Measurements from ENCODE around the gene KYAT1. TPM values are rescaled to one million over a fixed set of nuclear protein-coding genes. Genes with fewer than 3 reads are reported as not detected.

KYAT1 gene
- polyA plus RNA-seq, 4 donors = 4.1 to 7.5 (median 5.2) TPM

DNA sequence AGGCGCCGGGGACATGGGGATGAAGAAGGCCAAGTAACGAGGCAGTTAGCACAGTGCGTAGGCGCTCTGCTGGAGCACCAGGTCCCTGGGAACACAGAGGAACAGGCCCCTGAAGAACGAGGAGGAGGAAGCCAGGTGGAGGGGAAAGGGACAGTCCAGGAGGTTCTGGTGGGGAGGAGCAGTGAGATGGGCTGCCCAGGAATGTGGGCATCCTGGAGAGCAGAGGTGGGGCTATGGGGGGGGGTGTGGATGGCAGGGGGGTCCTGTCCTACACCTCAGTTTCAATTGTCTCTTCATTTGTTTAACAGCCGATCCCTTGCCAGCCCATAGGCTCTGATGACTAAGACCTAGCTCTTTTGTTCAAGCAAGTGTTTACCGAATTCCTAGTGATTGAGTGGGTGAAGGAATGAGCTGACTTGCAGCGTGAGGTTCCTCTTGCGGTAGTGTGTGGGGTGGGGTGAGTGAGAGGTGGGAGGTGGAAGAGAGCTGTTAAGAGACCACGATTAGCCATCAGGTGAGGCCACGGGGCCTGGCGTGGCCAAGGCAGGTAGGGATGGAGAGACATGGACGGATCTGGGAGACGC, 30.6 kb upstream of the KYAT1 start:
- H3K27ac ChIP-seq (ENCODE audit: low read depth in 1 of 3, low read length in 2 of 3) = peak overlapping the region in 2 of 3 donors; percentile 54 to 81
- no peaks in the 10 kb centered on the region for H3K27me3 ChIP-seq (ENCODE audit: control insufficient read depth in 3 of 3, insufficient read depth in 3 of 3, low read length in 3 of 3)
- DNase-seq (no peak), FAIRE-seq (no peak)
- peaks cover 0 to 16% (median 9%) of the 10 kb centered on the region in 3 donors for H3K4me1 ChIP-seq (ENCODE audit: control insufficient read depth in 3 of 3, insufficient read depth in 2 of 3, low read depth in 1 of 3, low read length in 2 of 3)
- H3K9me3 ChIP-seq (ENCODE audit: control insufficient read depth in 2 of 2, insufficient read depth in 1 of 2, low read depth in 1 of 2, low read length in 1 of 2) = no peaks in the 10 kb centered on the region
- peaks cover 17 to 95% (median 19%) of the 10 kb centered on the region in 3 donors for H3K36me3 ChIP-seq (ENCODE audit: control insufficient read depth in 3 of 3, insufficient read depth in 2 of 3, low read depth in 1 of 3, low read length in 3 of 3)
- 80 to 88% (median 87%) methylated on average over 15 of the region's 15 CpGs for WGBS, 3 donors
- H3K4me3 ChIP-seq (ENCODE audit: low read depth in 1 of 3, low read length in 3 of 3) = no peak overlapping the region

- no peaks in the 10 kb centered on the region for H3K27me3 ChIP-seq (ENCODE audit: control insufficient read depth in 3 of 3, insufficient read depth in 3 of 3, low read length in 3 of 3)
- H3K9me3 ChIP-seq (ENCODE audit: control insufficient read depth in 2 of 2, insufficient read depth in 1 of 2, low read depth in 1 of 2, low read length in 1 of 2) = no peaks in the 10 kb centered on the region
- 54 to 72% (median 66%) methylated on average over 8 of the region's 8 CpGs for WGBS, 3 donors
- H3K27ac ChIP-seq (ENCODE audit: low read depth in 1 of 3, low read length in 2 of 3) = peak overlapping the region in 2 of 3 donors; percentile 54 to 81
- DNase-seq (peak in 1 of 2 donors; percentile 28), FAIRE-seq (no peak)
- H3K36me3 ChIP-seq (ENCODE audit: control insufficient read depth in 3 of 3, insufficient read depth in 2 of 3, low read depth in 1 of 3, low read length in 3 of 3) = peaks cover 17 to 95% (median 20%) of the 10 kb centered on the region in 3 donors
- no peak overlapping the region for H3K4me3 ChIP-seq (ENCODE audit: low read depth in 1 of 3, low read length in 3 of 3)
- peaks cover 0 to 16% (median 9%) of the 10 kb centered on the region in 3 donors for H3K4me1 ChIP-seq (ENCODE audit: control insufficient read depth in 3 of 3, insufficient read depth in 2 of 3, low read depth in 1 of 3, low read length in 2 of 3)
Observed at GRCh38 chr9:128911529-128912035, 29.8 kb upstream of the KYAT1 start.

GRCh38 chr9:128910906-128911305, 29.2 kb upstream of the KYAT1 start:
- H3K4me1 ChIP-seq (ENCODE audit: control insufficient read depth in 3 of 3, insufficient read depth in 2 of 3, low read depth in 1 of 3, low read length in 2 of 3) = peaks cover 0 to 16% (median 9%) of the 10 kb centered on the region in 3 donors
- FAIRE-seq (no peak), DNase-seq (no peak)
- WGBS, 3 donors = 89 to 97% (median 92%) methylated on average over 6 of the region's 6 CpGs
- no peak overlapping the region for H3K4me3 ChIP-seq (ENCODE audit: low read depth in 1 of 3, low read length in 3 of 3)
- H3K9me3 ChIP-seq (ENCODE audit: control insufficient read depth in 2 of 2, insufficient read depth in 1 of 2, low read depth in 1 of 2, low read length in 1 of 2) = no peaks in the 10 kb centered on the region
- peaks cover 15 to 88% (median 20%) of the 10 kb centered on the region in 3 donors for H3K36me3 ChIP-seq (ENCODE audit: control insufficient read depth in 3 of 3, insufficient read depth in 2 of 3, low read depth in 1 of 3, low read length in 3 of 3)
- H3K27me3 ChIP-seq (ENCODE audit: control insufficient read depth in 3 of 3, insufficient read depth in 3 of 3, low read length in 3 of 3) = no peaks in the 10 kb centered on the region
- peak overlapping the region in 1 of 3 donors; percentile 81 for H3K27ac ChIP-seq (ENCODE audit: low read depth in 1 of 3, low read length in 2 of 3)

DNA sequence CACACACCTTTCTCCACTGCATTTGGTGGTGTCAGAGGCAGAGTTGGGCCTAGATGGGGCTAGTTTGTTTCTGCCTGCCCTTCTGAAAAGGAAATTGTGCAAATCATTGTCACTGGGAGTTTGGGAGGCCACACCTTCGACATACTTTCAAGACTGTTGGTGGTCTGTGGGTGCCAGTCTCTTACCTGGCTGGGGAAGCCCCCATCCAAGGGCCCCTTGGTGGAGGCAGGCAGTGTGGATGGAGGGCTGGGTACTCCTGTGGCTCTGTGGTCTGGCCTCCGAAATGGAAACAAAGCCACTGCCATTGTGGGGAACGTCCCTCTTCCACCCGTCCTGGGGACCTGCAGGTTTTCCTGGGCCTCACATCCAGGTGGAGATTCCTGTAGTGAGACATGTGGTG, 28.1 kb upstream of the KYAT1 start:
- Histone ChIP-seq H3K36me3 (ENCODE audit: control insufficient read depth in 3 of 3, insufficient read depth in 2 of 3, low read depth in 1 of 3, low read length in 3 of 3) (peaks cover 15 to 79% (median 20%) of the 10 kb centered on the region in 3 donors), H3K9me3 (ENCODE audit: control insufficient read depth in 2 of 2, insufficient read depth in 1 of 2, low read depth in 1 of 2, low read length in 1 of 2) (no peaks in the 10 kb centered on the region), H3K27ac (ENCODE audit: low read depth in 1 of 3, low read length in 2 of 3) (no peak overlapping the region), H3K27me3 (ENCODE audit: control insufficient read depth in 3 of 3, insufficient read depth in 3 of 3, low read length in 3 of 3) (no peaks in the 10 kb centered on the region), H3K4me1 (ENCODE audit: control insufficient read depth in 3 of 3, insufficient read depth in 2 of 3, low read depth in 1 of 3, low read length in 2 of 3) (peaks cover 0 to 16% (median 9%) of the 10 kb centered on the region in 3 donors), H3K4me3 (ENCODE audit: low read depth in 1 of 3, low read length in 3 of 3) (no peak overlapping the region)
- no peak for DNase-seq
- WGBS, 3 donors = 84 to 88% (median 87%) methylated on average over 4 of the region's 4 CpGs
- FAIRE-seq = no peak

GRCh38 chr9:128908372-128908771, 26.6 kb upstream of the KYAT1 start:
- H3K36me3 ChIP-seq (ENCODE audit: control insufficient read depth in 3 of 3, insufficient read depth in 2 of 3, low read depth in 1 of 3, low read length in 3 of 3) = peaks cover 15 to 66% (median 20%) of the 10 kb centered on the region in 3 donors
- FAIRE-seq = no peak
- no peak for DNase-seq
- no peaks in the 10 kb centered on the region for H3K27me3 ChIP-seq (ENCODE audit: control insufficient read depth in 3 of 3, insufficient read depth in 3 of 3, low read length in 3 of 3)
- H3K27ac ChIP-seq (ENCODE audit: low read depth in 1 of 3, low read length in 2 of 3) = no peak overlapping the region
- 97 to 98% (median 97%) methylated on average over 24 of the region's 24 CpGs for WGBS, 3 donors
- no peaks in the 10 kb centered on the region for H3K9me3 ChIP-seq (ENCODE audit: control insufficient read depth in 2 of 2, insufficient read depth in 1 of 2, low read depth in 1 of 2, low read length in 1 of 2)
- peaks cover 0 to 16% (median 9%) of the 10 kb centered on the region in 3 donors for H3K4me1 ChIP-seq (ENCODE audit: control insufficient read depth in 3 of 3, insufficient read depth in 2 of 3, low read depth in 1 of 3, low read length in 2 of 3)
- no peak overlapping the region for H3K4me3 ChIP-seq (ENCODE audit: low read depth in 1 of 3, low read length in 3 of 3)

GRCh38 chr9:128906741-128907140, 25.0 kb upstream of the KYAT1 start:
- Histone ChIP-seq H3K27me3 (ENCODE audit: control insufficient read depth in 3 of 3, insufficient read depth in 3 of 3, low read length in 3 of 3) (no peaks in the 10 kb centered on the region), H3K9me3 (ENCODE audit: control insufficient read depth in 2 of 2, insufficient read depth in 1 of 2, low read depth in 1 of 2, low read length in 1 of 2) (no peaks in the 10 kb centered on the region), H3K4me1 (ENCODE audit: control insufficient read depth in 3 of 3, insufficient read depth in 2 of 3, low read depth in 1 of 3, low read length in 2 of 3) (peaks cover 0 to 9% (median 4%) of the 10 kb centered on the region in 3 donors), H3K4me3 (ENCODE audit: low read depth in 1 of 3, low read length in 3 of 3) (no peak overlapping the region), H3K36me3 (ENCODE audit: control insufficient read depth in 3 of 3, insufficient read depth in 2 of 3, low read depth in 1 of 3, low read length in 3 of 3) (peaks cover 12 to 61% (median 20%) of the 10 kb centered on the region in 3 donors), H3K27ac (ENCODE audit: low read depth in 1 of 3, low read length in 2 of 3) (no peak overlapping the region)
- WGBS, 3 donors = 53 to 61% (median 54%) methylated on average over 2 of the region's 2 CpGs
- DNase-seq (no peak), FAIRE-seq (no peak)

GRCh38 chr9:128905964-128906363, 24.2 kb upstream of the KYAT1 start:
- DNase-seq (no peak), FAIRE-seq (no peak)
- H3K9me3 ChIP-seq (ENCODE audit: control insufficient read depth in 2 of 2, insufficient read depth in 1 of 2, low read depth in 1 of 2, low read length in 1 of 2) = no peaks in the 10 kb centered on the region
- peaks cover 12 to 61% (median 20%) of the 10 kb centered on the region in 3 donors for H3K36me3 ChIP-seq (ENCODE audit: control insufficient read depth in 3 of 3, insufficient read depth in 2 of 3, low read depth in 1 of 3, low read length in 3 of 3)
- no peaks in the 10 kb centered on the region for H3K27me3 ChIP-seq (ENCODE audit: control insufficient read depth in 3 of 3, insufficient read depth in 3 of 3, low read length in 3 of 3)
- no peak overlapping the region for H3K27ac ChIP-seq (ENCODE audit: low read depth in 1 of 3, low read length in 2 of 3)
- no peak overlapping the region for H3K4me3 ChIP-seq (ENCODE audit: low read depth in 1 of 3, low read length in 3 of 3)
- 89 to 95% (median 94%) methylated on average over 7 of the region's 7 CpGs for WGBS, 3 donors
- peaks cover 0 to 4% (median 0%) of the 10 kb centered on the region in 3 donors for H3K4me1 ChIP-seq (ENCODE audit: control insufficient read depth in 3 of 3, insufficient read depth in 2 of 3, low read depth in 1 of 3, low read length in 2 of 3)

DNA sequence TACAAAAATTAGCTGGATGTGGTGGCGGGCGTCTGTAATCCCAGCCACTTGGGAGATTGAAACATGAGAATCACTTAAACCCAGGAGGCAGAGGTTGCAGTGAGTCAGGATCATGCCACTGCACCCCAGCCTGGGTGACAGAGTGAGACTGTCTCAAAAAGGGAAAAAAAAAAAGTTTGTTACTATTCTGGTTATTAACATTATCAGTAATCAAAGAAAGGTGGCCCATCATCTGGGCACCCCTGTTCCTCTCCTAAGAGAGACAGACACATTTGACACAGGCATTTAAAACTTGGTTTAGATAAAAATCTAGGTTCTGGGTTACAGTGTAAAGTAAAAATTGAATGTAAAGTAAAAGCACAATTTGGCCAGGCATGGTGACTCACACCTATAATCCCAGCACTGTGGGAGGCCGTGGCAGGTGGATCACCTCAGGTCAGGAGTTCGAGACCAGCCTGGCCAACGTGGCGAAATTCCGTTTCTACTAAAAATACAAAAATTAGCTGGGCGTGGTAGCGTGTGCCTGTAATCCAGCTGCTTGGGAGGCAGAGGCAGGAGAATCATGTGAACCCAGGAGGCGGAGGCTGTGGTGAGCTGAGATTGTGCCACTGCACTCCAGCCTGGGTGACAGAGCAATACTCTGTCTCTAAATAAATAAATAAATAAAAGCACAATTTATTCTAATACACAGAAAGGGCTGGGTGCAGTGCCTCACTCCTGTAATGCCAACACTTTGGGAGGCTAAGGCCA, 22.3 kb upstream of the KYAT1 start:
- H3K27ac ChIP-seq (ENCODE audit: low read depth in 1 of 3, low read length in 2 of 3) = no peak overlapping the region

More for the DNA sequence above, 22.3 kb upstream of the KYAT1 start:
- FAIRE-seq (no peak), DNase-seq (no peak)
- H3K27me3 ChIP-seq (ENCODE audit: control insufficient read depth in 3 of 3, insufficient read depth in 3 of 3, low read length in 3 of 3) = no peaks in the 10 kb centered on the region
- H3K36me3 ChIP-seq (ENCODE audit: control insufficient read depth in 3 of 3, insufficient read depth in 2 of 3, low read depth in 1 of 3, low read length in 3 of 3) = peaks cover 12 to 52% (median 13%) of the 10 kb centered on the region in 3 donors
- 93 to 95% (median 93%) methylated on average over 10 of the region's 10 CpGs for WGBS, 3 donors
- H3K9me3 ChIP-seq (ENCODE audit: control insufficient read depth in 2 of 2, insufficient read depth in 1 of 2, low read depth in 1 of 2, low read length in 1 of 2) = no peaks in the 10 kb centered on the region
- H3K4me1 ChIP-seq (ENCODE audit: control insufficient read depth in 3 of 3, insufficient read depth in 2 of 3, low read depth in 1 of 3, low read length in 2 of 3) = peaks cover 0 to 11% (median 0%) of the 10 kb centered on the region in 3 donors
- no peak overlapping the region for H3K4me3 ChIP-seq (ENCODE audit: low read depth in 1 of 3, low read length in 3 of 3)
